ENCODE data around the gene BRINP3. TPM values are rescaled to one million over a fixed set of nuclear protein-coding genes. Genes with fewer than 3 reads are reported as not detected.
A peak's percentile ranks its signal among the peaks of the same experiment; 100 is the strongest.

The BRINP3 gene
- total RNA-seq, 1 experiment from 2014 or later, result not detected

DNA sequence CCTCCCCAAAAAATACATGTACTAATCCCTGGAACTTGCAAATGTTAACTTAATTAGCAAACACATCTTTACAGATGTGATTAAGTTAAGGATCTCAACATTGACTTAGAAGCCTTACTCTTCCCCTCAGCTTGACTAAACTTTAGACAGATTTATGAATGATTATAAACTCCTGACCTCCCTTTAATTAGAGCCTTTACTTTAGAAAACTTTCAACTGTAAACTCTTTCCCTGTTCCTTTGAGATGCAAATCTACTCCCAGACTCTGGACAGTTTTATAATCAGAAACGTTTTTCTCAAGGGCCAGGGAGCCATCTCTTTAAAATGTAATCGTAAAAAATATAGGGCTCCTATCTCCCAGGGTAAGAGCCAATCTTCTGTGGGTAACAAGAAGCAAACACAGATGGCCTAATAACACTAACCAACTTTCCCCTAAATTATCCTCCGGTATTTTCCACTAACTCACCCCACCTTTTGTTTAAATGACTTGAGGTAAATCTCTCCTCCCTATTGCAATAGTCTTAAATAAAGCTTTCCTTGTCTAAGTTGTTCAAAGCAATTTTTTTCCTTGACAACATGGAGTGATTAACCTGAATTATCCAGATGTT is 284.1 kb downstream of the BRINP3 start:
- H2BK5ac ChIP-seq (ENCODE audit: insufficient read length, low read length), result no peak overlapping the region
- no peak overlapping the region for H3K14ac ChIP-seq (ENCODE audit: insufficient read depth, low read length)
- no peak overlapping the region for H3K27ac ChIP-seq (ENCODE audit: insufficient read length, low read depth, low read length)
- Mint-ChIP-seq H3K36me3 (ENCODE audit: insufficient read depth in 1 of 3, low read depth in 3 of 3) (no peaks in the 10 kb centered on the region), H3K4me3 (no peak overlapping the region), H3K27me3 (ENCODE audit: low read depth) (no peaks in the 10 kb centered on the region), H3K9me3 (peaks cover 0 to 1% of the 10 kb centered on the region in 2 experiments; a peak in 1 of 5 replicates), H3K4me1 (peaks cover 3 to 7% of the 10 kb centered on the region in 2 experiments; a peak in 3 of 4 replicates), H3K27ac (peak overlapping the region in 2 of 3 experiments; percentile 4 to 58; a peak in 3 of 7 replicates)
- H2AFZ ChIP-seq (ENCODE audit: low read length), result no peak overlapping the region
- H3K4ac ChIP-seq (ENCODE audit: low read depth, low read length), result no peak overlapping the region
- H2BK15ac ChIP-seq (ENCODE audit: low read depth, low read length), result no peak overlapping the region
- H4K8ac ChIP-seq (replicated peaks; ENCODE audit: insufficient read length, low read depth, low read length), result no peak overlapping the region
- H2BK12ac ChIP-seq (ENCODE audit: insufficient read length, low read depth, low read length), result no peak overlapping the region
- H2BK20ac ChIP-seq (ENCODE audit: low read depth, low read length, poor library complexity, severe bottlenecking), result no peak overlapping the region
- no peak overlapping the region for H3K4me2 ChIP-seq (ENCODE audit: insufficient read depth, insufficient read length, low read length)
- H3K79me1 ChIP-seq (ENCODE audit: insufficient read depth, low read depth, low read length, poor library complexity, severe bottlenecking), result no peaks in the 10 kb centered on the region
- no peak overlapping the region for H2AK5ac ChIP-seq (ENCODE audit: insufficient read length, low read length)
- TF ChIP-seq, protein P1, sequence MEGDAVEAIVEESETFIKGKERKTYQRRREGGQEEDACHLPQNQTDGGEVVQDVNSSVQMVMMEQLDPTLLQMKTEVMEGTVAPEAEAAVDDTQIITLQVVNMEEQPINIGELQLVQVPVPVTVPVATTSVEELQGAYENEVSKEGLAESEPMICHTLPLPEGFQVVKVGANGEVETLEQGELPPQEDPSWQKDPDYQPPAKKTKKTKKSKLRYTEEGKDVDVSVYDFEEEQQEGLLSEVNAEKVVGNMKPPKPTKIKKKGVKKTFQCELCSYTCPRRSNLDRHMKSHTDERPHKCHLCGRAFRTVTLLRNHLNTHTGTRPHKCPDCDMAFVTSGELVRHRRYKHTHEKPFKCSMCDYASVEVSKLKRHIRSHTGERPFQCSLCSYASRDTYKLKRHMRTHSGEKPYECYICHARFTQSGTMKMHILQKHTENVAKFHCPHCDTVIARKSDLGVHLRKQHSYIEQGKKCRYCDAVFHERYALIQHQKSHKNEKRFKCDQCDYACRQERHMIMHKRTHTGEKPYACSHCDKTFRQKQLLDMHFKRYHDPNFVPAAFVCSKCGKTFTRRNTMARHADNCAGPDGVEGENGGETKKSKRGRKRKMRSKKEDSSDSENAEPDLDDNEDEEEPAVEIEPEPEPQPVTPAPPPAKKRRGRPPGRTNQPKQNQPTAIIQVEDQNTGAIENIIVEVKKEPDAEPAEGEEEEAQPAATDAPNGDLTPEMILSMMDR (conservative IDR thresholded peaks at IDR 0.05), result no peak
- H4K5ac ChIP-seq (ENCODE audit: insufficient read length, low read depth, low read length), result no peak overlapping the region
- WGBS (ENCODE audit: extremely low coverage, insufficient read length, low lambda C conversion rate), result no CpG with 5 or more reads among the region's 3 CpGs
- DNase-seq, result no peak
- no peak overlapping the region for H3K56ac ChIP-seq (ENCODE audit: insufficient read length, low read depth, low read length)
- H3T11ph ChIP-seq (ENCODE audit: low read length), result no peak overlapping the region
- no peaks in the 10 kb centered on the region for H3K23me2 ChIP-seq (ENCODE audit: insufficient read length, low read depth, low read length, poor library complexity, severe bottlenecking)
- H4K20me1 ChIP-seq (ENCODE audit: control insufficient read depth, insufficient read depth, insufficient read length), result no peaks in the 10 kb centered on the region
- H3K79me2 ChIP-seq (ENCODE audit: insufficient read depth, low read length), result no peaks in the 10 kb centered on the region
- no peaks in the 10 kb centered on the region for H3K9me3 ChIP-seq (ENCODE audit: control insufficient read depth, low read depth, low read length)
- no peak overlapping the region for H3K23ac ChIP-seq (ENCODE audit: insufficient read length, low read depth, low read length)
- no peaks in the 10 kb centered on the region for H3K4me1 ChIP-seq (ENCODE audit: insufficient read depth, low read length)
- H4K91ac ChIP-seq (ENCODE audit: insufficient read length, low read depth, low read length), result no peak overlapping the region
- H3K18ac ChIP-seq (ENCODE audit: insufficient read length, low read depth, low read length), result no peak overlapping the region
- no peak overlapping the region for H2BK120ac ChIP-seq (ENCODE audit: low read depth, low read length, poor library complexity, severe bottlenecking)
- no peaks in the 10 kb centered on the region for H3K27me3 ChIP-seq (ENCODE audit: insufficient read depth, low read length)
- no peak overlapping the region for H3K9ac ChIP-seq (ENCODE audit: extremely low read depth, insufficient read length, low read length)
